GM23248 (cell line): Measurements from ENCODE around the gene RBMS3. TPM values are rescaled to one million over a fixed set of nuclear protein-coding genes. Genes with fewer than 3 reads are reported as not detected.

Experiments
- DNase-seq: peaks from one replicate; pipeline ENCODE4 v3.0.0-alpha.2; 2015
- H2AFZ ChIP-seq: fragments of 200-600 bp; sonication (generic); 2 replicates; pipeline ENCODE4 v1.6.1; 2016; ENCODE audit warnings: antibody characterized with exemption
- H3F3A ChIP-seq: fragments of 200-600 bp; sonication (generic); 2 replicates; pipeline ENCODE4 v1.6.1; 2016; ENCODE audit warnings: mild to moderate bottlenecking, antibody characterized with exemption, mixed run types; ENCODE audit not compliant: insufficient read depth
- H3K27ac ChIP-seq: fragments of 200-600 bp; sonication (generic); 2 replicates; pipeline ENCODE4 v1.5.1; 2016; ENCODE audit warnings: mild to moderate bottlenecking
- H3K27me3 ChIP-seq: fragments of 200-600 bp; sonication (generic); replicated peaks from 2 replicates; pipeline ENCODE4 v1.6.1; 2016; ENCODE audit warnings: mild to moderate bottlenecking; ENCODE audit not compliant: insufficient read depth
- H3K36me3 ChIP-seq: fragments of 200-600 bp; sonication (generic); 2 replicates; pipeline ENCODE4 v1.6.1; 2016; ENCODE audit warnings: low read depth, mild to moderate bottlenecking
- H3K4me1 ChIP-seq: fragments of 200-600 bp; sonication (generic); 2 replicates; pipeline ENCODE4 v1.6.1; 2016; ENCODE audit warnings: mild to moderate bottlenecking; ENCODE audit not compliant: insufficient read depth
- H3K4me2 ChIP-seq: fragments of 200-600 bp; sonication (generic); one replicate; pipeline ENCODE4 v1.6.1; 2016; ENCODE audit warnings: mild to moderate bottlenecking; ENCODE audit not compliant: unreplicated experiment
- H3K4me3 ChIP-seq: fragments of 200-600 bp; sonication (generic); 2 replicates; pipeline ENCODE4 v1.5.1; 2016; ENCODE audit warnings: mild to moderate bottlenecking
- H3K79me2 ChIP-seq: fragments of 200-600 bp; sonication (generic); 2 replicates; pipeline ENCODE4 v1.6.1; 2016; ENCODE audit warnings: mild to moderate bottlenecking; ENCODE audit not compliant: insufficient read depth
- H3K9ac ChIP-seq: fragments of 200-600 bp; sonication (generic); 2 replicates; pipeline ENCODE4 v1.6.1; 2016; ENCODE audit warnings: mild to moderate bottlenecking
- H3K9me2 ChIP-seq: fragments of 200-600 bp; sonication (generic); 2 replicates; pipeline ENCODE4 v1.6.1; 2016; ENCODE audit warnings: mixed run types, mild to moderate bottlenecking, moderate library complexity; ENCODE audit not compliant: insufficient read depth
- H3K9me3 ChIP-seq: fragments of 200-600 bp; sonication (generic); one replicate; pipeline ENCODE4 v1.6.1; 2017; ENCODE audit warnings: low read depth
- H4K20me1 ChIP-seq: fragments of 200-600 bp; sonication (generic); 2 replicates; pipeline ENCODE4 v1.6.0; 2016; ENCODE audit not compliant: insufficient read depth
- EZH2 ChIP-seq: fragments of 200-600 bp; sonication (generic); IDR thresholded peaks from 2 replicates; pipeline ENCODE4 v1.6.1; 2018; ENCODE audit warnings: antibody characterized with exemption, mild to moderate bottlenecking; ENCODE audit not compliant: insufficient read depth, poor library complexity, severe bottlenecking
- EZH2phosphoT487 ChIP-seq: fragments of 200-600 bp; sonication (generic); IDR thresholded peaks from 2 replicates; pipeline ENCODE4 v1.6.1; 2018; ENCODE audit warnings: antibody characterized with exemption, moderate library complexity, mild to moderate bottlenecking, low read depth; ENCODE audit not compliant: insufficient read depth
- WGBS, 2 experiments: methylation state at CpG; one replicate each; pipeline ENCODE4 v1.1.6; 2015 to 2017; ENCODE audit warnings: low lambda C conversion rate in 2 of 2, low coverage in 1 of 2; ENCODE audit errors: missing lambda C conversion rate in 2 of 2; 5-methylcytosine and 5-hydroxymethylcytosine counted together
- in situ Hi-C: fragments of 300-500 bp; cut with MboI; formaldehyde crosslinking; loops from 2 replicates; pipeline ENCODE4 v1.15.0; 2020
- polyA plus RNA-seq: library from polyadenylated mRNA; unstranded; fragments of >200 nt; fragmentation: Nextera tagmentation; extraction: Ambion mirVana; gene quantifications from 2 replicates; pipeline ENCODE4 v1.2.1, GENCODE V29; 2016
- total RNA-seq: library from RNA; depleted of rRNA; stranded (reverse); fragments of >200 nt; shearing (Covaris generic); gene quantifications from 2 replicates; pipeline ENCODE4 v1.2.3, GENCODE V29; 2014

Gene RBMS3
- total and polyA plus RNA-seq, 2 experiments from 2014 or later = 40.0 to 94.3 TPM

DNA sequence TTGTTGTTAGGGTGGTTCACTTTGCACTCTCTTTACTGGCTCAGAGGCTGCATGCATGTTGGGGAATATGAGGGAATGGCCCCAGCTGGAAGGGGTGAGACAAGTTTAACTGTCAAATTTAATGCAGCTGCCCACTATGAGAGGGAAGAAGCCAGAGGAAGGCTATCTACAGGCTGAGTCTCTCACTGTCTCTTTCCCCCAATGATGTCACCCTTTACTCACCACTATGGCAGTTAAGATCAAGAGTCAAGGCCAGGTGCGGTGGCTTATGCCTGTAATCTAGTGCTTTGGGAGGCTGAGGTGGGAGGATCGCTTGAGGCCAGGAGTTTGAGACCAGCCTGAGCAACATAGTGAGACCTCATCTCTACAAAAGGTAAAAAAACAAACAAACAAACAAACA, 12.2 kb upstream of the RBMS3 start:
- H3K27ac ChIP-seq = no peak overlapping the region
- in situ Hi-C loops = no loop called here
- no peaks in the 10 kb centered on the region for H3K4me1 ChIP-seq
- no peak overlapping the region for H2AFZ ChIP-seq
- WGBS, 2 experiments = 92 to 98% methylated on average over 1 to 2 of the region's 2 CpGs
- H3K4me3 ChIP-seq = no peak overlapping the region
- H3K9ac ChIP-seq = no peak overlapping the region
- DNase-seq = no peak
- TF ChIP-seq EZH2 (no peak), EZH2phosphoT487 (no peak)
- H3K9me3 ChIP-seq = no peaks in the 10 kb centered on the region
- no peaks in the 10 kb centered on the region for H3K36me3 ChIP-seq
- no peaks in the 10 kb centered on the region for H3K9me2 ChIP-seq
- H4K20me1 ChIP-seq = no peaks in the 10 kb centered on the region
- no peaks in the 10 kb centered on the region for H3K79me2 ChIP-seq
- no peaks in the 10 kb centered on the region for H3K27me3 ChIP-seq
- H3K4me2 ChIP-seq = no peak overlapping the region
- no peaks in the 10 kb centered on the region for H3F3A ChIP-seq

DNA sequence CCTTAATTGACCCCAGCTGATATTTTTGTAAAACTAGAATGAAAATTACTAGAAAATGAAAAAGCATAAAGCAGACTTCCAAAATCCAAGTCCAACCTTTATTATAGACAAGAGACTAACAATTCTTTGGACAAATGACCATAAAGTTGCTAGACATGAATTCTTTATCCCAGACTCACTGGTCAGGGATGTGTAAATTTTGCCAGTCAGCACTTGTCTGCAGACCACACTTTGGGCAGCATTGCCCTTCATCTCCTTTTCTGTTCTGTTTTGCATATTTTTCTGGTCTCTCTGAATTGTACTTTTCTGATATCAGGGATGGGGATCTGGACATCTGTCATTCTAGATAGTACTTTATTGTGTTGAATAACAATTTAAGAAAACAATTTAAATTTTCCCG, 10.1 kb upstream of the RBMS3 start:
- TF ChIP-seq EZH2 (no peak), EZH2phosphoT487 (no peak)
- 95 to 100% methylated on average over 1 of the region's 1 CpG for WGBS, 2 experiments

DNA sequence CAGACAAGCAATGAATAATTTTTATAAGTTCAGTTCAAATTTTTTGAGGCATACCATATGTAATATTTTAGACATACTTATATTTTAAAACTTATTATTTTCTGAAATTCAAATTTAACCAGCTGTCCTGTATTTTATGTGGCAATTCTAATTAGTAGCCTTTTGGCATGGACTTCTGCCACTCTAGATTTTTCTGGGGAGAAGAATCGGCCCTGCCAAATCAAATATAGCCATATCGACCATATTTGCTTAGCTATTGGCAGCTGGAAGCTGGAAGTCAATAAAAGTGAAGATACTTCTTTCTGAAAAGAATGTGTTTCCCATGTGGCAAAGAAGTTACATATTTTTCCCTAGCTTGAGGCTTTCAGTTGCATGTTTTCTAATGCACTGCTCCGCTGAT, 9.4 kb upstream of the RBMS3 start:
- whole genome bisulfite sequencing, 2 experiments = 78 to 80% methylated on average over 3 of the region's 3 CpGs
- no peaks in the 10 kb centered on the region for H4K20me1 ChIP-seq
- no peaks in the 10 kb centered on the region for H3K36me3 ChIP-seq
- DNase-seq = no peak
- H3K4me3 ChIP-seq = no peak overlapping the region
- H3K9me2 ChIP-seq = no peaks in the 10 kb centered on the region
- H3K9ac ChIP-seq = no peak overlapping the region
- H3K4me2 ChIP-seq = no peak overlapping the region
- no peaks in the 10 kb centered on the region for H3K4me1 ChIP-seq
- H2AFZ ChIP-seq = no peak overlapping the region
- no peak overlapping the region for H3K27ac ChIP-seq
- H3K9me3 ChIP-seq = no peaks in the 10 kb centered on the region
- no peaks in the 10 kb centered on the region for H3F3A ChIP-seq
- no peaks in the 10 kb centered on the region for H3K79me2 ChIP-seq
- in situ Hi-C loops = no loop called here
- H3K27me3 ChIP-seq = no peaks in the 10 kb centered on the region
- TF ChIP-seq EZH2phosphoT487 (no peak), EZH2 (no peak)

More for the DNA sequence above, 10.1 kb upstream of the RBMS3 start:
- Histone ChIP-seq H3K9me2 (no peaks in the 10 kb centered on the region), H3K4me1 (no peaks in the 10 kb centered on the region), H3K9me3 (no peaks in the 10 kb centered on the region), H4K20me1 (no peaks in the 10 kb centered on the region), H3K79me2 (no peaks in the 10 kb centered on the region), H3K36me3 (no peaks in the 10 kb centered on the region), H3K9ac (no peak overlapping the region), H3K4me2 (no peak overlapping the region), H2AFZ (no peak overlapping the region), H3K27ac (no peak overlapping the region), H3F3A (no peaks in the 10 kb centered on the region), H3K27me3 (no peaks in the 10 kb centered on the region), H3K4me3 (no peak overlapping the region)
- in situ Hi-C loops = no loop called here
- no peak for DNase-seq

DNA sequence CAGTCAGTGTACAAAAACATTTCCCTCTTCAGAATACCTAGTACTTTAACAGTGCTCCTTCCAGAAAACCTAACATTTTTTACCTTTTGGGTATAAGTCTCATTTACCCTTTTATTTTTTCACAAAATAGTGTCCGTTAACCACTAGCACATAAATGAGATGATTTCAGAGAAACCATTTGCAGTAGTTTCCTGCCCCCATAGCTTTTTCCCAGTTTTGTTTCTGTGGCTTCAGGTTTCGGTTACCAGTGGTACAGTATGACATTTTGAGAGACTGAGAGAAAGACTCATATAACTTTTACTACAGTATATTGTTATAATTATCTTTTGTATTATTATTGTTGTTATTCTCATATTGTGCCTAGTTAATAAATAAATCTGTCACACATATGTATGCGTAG, 6.2 kb upstream of the RBMS3 start:
- Histone ChIP-seq H3K4me3 (no peak overlapping the region), H3K27me3 (no peaks in the 10 kb centered on the region), H3K79me2 (peaks cover 11% of the 10 kb centered on the region), H3K9me2 (no peaks in the 10 kb centered on the region), H2AFZ (no peak overlapping the region), H3K4me2 (no peak overlapping the region), H3K36me3 (no peaks in the 10 kb centered on the region), H3K9me3 (no peaks in the 10 kb centered on the region), H3K4me1 (peaks cover 12% of the 10 kb centered on the region), H4K20me1 (no peaks in the 10 kb centered on the region), H3F3A (no peaks in the 10 kb centered on the region), H3K27ac (no peak overlapping the region), H3K9ac (no peak overlapping the region)
- in situ Hi-C loops = loop anchor here (25.0 kb wide), 2 partner anchors 362 to 488 kb away; no protein-coding TSS in a partner anchor
- DNase-seq = no peak
- TF ChIP-seq EZH2 = no peak
- no peak for TF ChIP-seq EZH2phosphoT487
- 96 to 100% methylated on average over 3 of the region's 3 CpGs for WGBS, 2 experiments

DNA sequence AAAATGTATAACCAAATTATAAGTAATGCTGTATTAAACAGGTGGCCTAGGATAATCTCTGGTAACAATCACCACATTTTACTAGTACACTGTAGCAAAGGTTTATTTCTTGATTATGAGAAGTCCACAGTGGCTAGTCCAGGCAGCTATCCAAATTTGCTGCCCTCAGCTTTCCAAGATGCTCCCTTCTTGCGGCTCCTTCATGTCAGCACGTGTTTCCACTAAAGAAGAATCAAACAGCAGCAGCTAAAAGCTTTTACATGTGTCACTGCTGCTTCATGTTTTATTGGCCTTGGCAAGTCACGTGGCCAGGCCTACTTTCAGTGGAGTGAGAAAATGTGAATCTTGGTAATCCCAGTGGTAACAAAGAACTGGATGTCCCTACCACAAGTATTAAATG, 5.6 kb upstream of the RBMS3 start:
- Histone ChIP-seq H3K4me1 (peaks cover 13% of the 10 kb centered on the region), H2AFZ (no peak overlapping the region), H3K27ac (no peak overlapping the region), H3K9ac (no peak overlapping the region), H3K4me3 (no peak overlapping the region), H3K79me2 (peaks cover 15% of the 10 kb centered on the region), H3K4me2 (no peak overlapping the region), H3K9me3 (no peaks in the 10 kb centered on the region), H3F3A (0 out of 2 replicates have a peak, but pooled peaks cover under 1% of the 10 kb centered on the region), H3K27me3 (no peaks in the 10 kb centered on the region), H4K20me1 (no peaks in the 10 kb centered on the region), H3K9me2 (no peaks in the 10 kb centered on the region), H3K36me3 (no peaks in the 10 kb centered on the region)
- WGBS, 2 experiments = 20 to 30% methylated on average over 3 of the region's 3 CpGs
- in situ Hi-C loops = loop anchor here (25.0 kb wide), 2 partner anchors 363 to 487 kb away; no protein-coding TSS in a partner anchor
- peak; percentile 44 for DNase-seq
- no peak for TF ChIP-seq EZH2phosphoT487
- TF ChIP-seq EZH2 = no peak
